ENCODE results near the gene ZDHHC4. TPM values are rescaled to one million over a fixed set of nuclear protein-coding genes. Genes with fewer than 3 reads are reported as not detected.

The ZDHHC4 gene
- total RNA-seq, 1 donor from 2014 or later: 31.2 TPM

- intact Hi-C loops (cut with micrococcal nuclease): no loop called here
Observed at GRCh38 chr7:6604458-6604857, 27.2 kb downstream of the ZDHHC4 start.

- intact Hi-C loops (cut with micrococcal nuclease): no loop called here
Observed at GRCh38 chr7:6606866-6607583, 29.8 kb downstream of the ZDHHC4 start.

GRCh38 chr7:6607651-6608051 is 30.4 kb downstream of the ZDHHC4 start:
- intact Hi-C loops (cut with micrococcal nuclease): no loop called here

- intact Hi-C loops (cut with micrococcal nuclease): no loop called here
Observed at GRCh38 chr7:6608081-6608480, 30.8 kb downstream of the ZDHHC4 start.

GRCh38 chr7:6608794-6609193 is 31.5 kb downstream of the ZDHHC4 start:
- intact Hi-C loops (cut with micrococcal nuclease): no loop called here

- intact Hi-C loops (cut with micrococcal nuclease): no loop called here
Observed at GRCh38 chr7:6612819-6613218, 35.6 kb downstream of the ZDHHC4 start.

GRCh38 chr7:6613706-6614105 is 36.5 kb downstream of the ZDHHC4 start:
- intact Hi-C loops (cut with micrococcal nuclease): no loop called here

GRCh38 chr7:6614953-6615722 is 37.9 kb downstream of the ZDHHC4 start, which contains the start of gene ZNF853:
Gene ZNF853 (plus strand): TSS chr7:6615610. CDS start chr7:6616175, 565 bp downstream.
- intact Hi-C loops (cut with micrococcal nuclease): no loop called here

- intact Hi-C loops (cut with micrococcal nuclease): no loop called here
Observed at GRCh38 chr7:6615723-6616555, 38.7 kb downstream of the ZDHHC4 start.

- intact Hi-C loops (cut with micrococcal nuclease): no loop called here
Observed at GRCh38 chr7:6616854-6617643, 39.8 kb downstream of the ZDHHC4 start.

- intact Hi-C loops (cut with micrococcal nuclease): no loop called here
Observed at GRCh38 chr7:6618621-6619020, 41.4 kb downstream of the ZDHHC4 start.

- intact Hi-C loops (cut with micrococcal nuclease): no loop called here
Observed at GRCh38 chr7:6619961-6620360, 42.7 kb downstream of the ZDHHC4 start.

- intact Hi-C loops (cut with micrococcal nuclease): no loop called here
Observed at GRCh38 chr7:6621195-6622133, 44.2 kb downstream of the ZDHHC4 start.

GRCh38 chr7:6622134-6622710 is 45.0 kb downstream of the ZDHHC4 start:
- intact Hi-C loops (cut with micrococcal nuclease): no loop called here

- intact Hi-C loops (cut with micrococcal nuclease): no loop called here
Observed at GRCh38 chr7:6623589-6624245, 46.5 kb downstream of the ZDHHC4 start.

GRCh38 chr7:6624246-6624611 is 47.0 kb downstream of the ZDHHC4 start:
- intact Hi-C loops (cut with micrococcal nuclease): no loop called here

GRCh38 chr7:6628045-6628444 is 50.8 kb downstream of the ZDHHC4 start:
- intact Hi-C loops (cut with micrococcal nuclease): no loop called here

- intact Hi-C loops (cut with micrococcal nuclease): no loop called here
Observed at GRCh38 chr7:6630007-6630849, 53.0 kb downstream of the ZDHHC4 start.
